ENCODE data around the gene FHAD1.

DNA sequence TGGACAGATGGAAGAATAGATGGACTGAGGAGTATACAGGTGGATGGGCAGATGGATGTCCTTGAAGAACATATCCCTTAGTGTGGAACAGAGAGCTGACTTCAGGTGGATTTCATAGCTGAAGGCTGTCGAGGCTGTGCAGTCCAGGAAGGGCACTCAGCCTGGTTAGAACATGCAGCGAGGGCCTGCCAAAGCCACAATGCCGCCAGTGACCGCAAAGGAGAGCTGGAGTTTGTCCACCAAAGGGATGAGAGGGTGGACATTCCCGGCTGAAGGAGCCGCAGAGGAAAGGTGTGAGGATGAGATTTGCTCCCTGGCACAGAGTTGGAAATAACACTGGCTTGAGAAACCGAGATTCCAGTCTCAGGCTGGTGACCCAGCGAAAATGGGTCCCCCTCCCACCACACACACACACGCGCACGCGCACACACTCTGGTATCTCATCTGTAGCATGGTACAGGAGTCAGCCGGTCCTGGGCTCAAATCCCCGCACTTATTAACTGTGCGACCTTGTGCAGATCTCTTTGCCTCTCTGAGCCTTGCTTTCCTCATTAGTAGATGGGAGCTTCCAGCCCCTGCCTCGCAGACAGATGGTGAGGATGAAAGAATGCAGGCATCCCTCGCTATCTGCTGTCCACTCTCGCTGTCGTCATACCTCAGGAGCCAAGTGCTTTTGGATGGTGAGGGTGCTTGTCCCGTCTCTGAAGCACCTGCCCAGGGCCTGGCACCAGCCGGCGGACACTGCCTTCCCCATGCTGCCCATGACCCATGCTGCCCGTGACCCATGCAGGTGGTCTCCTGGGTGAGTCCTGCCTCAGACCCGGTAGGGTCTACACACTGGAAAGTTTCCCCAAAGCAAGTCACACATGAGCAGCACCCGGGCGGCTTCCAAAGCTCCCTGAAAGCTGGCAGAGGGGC, 135.8 kb downstream of the FHAD1 start:
- TF ChIP-seq, protein P1, sequence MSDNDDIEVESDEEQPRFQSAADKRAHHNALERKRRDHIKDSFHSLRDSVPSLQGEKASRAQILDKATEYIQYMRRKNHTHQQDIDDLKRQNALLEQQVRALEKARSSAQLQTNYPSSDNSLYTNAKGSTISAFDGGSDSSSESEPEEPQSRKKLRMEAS (IDR thresholded peaks at IDR 0.05) = no peak
- TF ChIP-seq EP300 (IDR thresholded peaks at IDR 0.05; ENCODE audit: borderline replicate concordance) (no peak), TAF1 (IDR thresholded peaks at IDR 0.05; ENCODE audit: low read depth) (no peak), CREB1 (IDR thresholded peaks at IDR 0.05; ENCODE audit: low read depth) (no peak), REST (IDR thresholded peaks at IDR 0.05; ENCODE audit: low read depth) (no peak), RAD21 (IDR thresholded peaks at IDR 0.05; ENCODE audit: low read depth) (no peak)
